K562 (cell line): ENCODE measurements around the gene CHCT1.
"Not testable (repeated sequence)": the region's sequence is repeated elsewhere in the genome, so short reads cannot be mapped to it uniquely, and the experiment has no call there.

Source experiments
- ARNT ChIP-seq, 2 experiments: fragments of 450-650 bp; IDR thresholded peaks; 2 replicates each; pipeline ENCODE4 v1.6.1; 2016; ENCODE audit warnings: mild to moderate bottlenecking in 1 of 2
- ATF2 ChIP-seq: sonication (generic); formaldehyde crosslinking; IDR thresholded peaks from 2 replicates; pipeline ENCODE4 v1.8.1; 2022; ENCODE audit warnings: missing genetic modification reagents
- BCOR ChIP-seq: fragments of 450-650 bp; IDR thresholded peaks from 2 replicates; pipeline ENCODE4 v1.6.1; 2016
- CEBPB ChIP-seq: fragments of 450-650 bp; IDR thresholded peaks from 2 replicates; pipeline ENCODE4 v1.6.1; 2016; ENCODE audit warnings: missing genetic modification characterization, missing compliant biosample characterization
- CTCF ChIP-seq, 3 experiments: IDR thresholded peaks in 2 of 3; conservative IDR thresholded peaks in 1 of 3; 2 replicates each; pipeline ENCODE4 v1.5.1; 2011 to 2012; ENCODE audit warnings: low read length in 3 of 3, mild to moderate bottlenecking in 3 of 3, control low read depth in 2 of 3, improper control_type of control experiment in 1 of 3, inconsistent platforms in 1 of 3, low read depth in 1 of 3, mixed read lengths in 1 of 3, moderate library complexity in 1 of 3; ENCODE audit not compliant: insufficient read depth in 2 of 3
- IRF2 ChIP-seq: sonication (generic); formaldehyde crosslinking; IDR thresholded peaks from 2 replicates; pipeline ENCODE4 v1.8.1; 2022; ENCODE audit warnings: mild to moderate bottlenecking, missing genetic modification reagents
- SETDB1 ChIP-seq: IDR thresholded peaks from one replicate; pipeline ENCODE4 v1.6.1; 2012; ENCODE audit warnings: low read length, control low read depth, inconsistent platforms
- USF2 ChIP-seq: sonication (generic); formaldehyde crosslinking; IDR thresholded peaks from 2 replicates; pipeline ENCODE4 v1.5.0; 2020; ENCODE audit warnings: missing genetic modification reagents

- not testable (repeated sequence) for TF ChIP-seq CEBPB (tag); ATF2 (CRISPR knock-in tag); BCOR; ARNT (IDR thresholded peaks at IDR 0.05); IRF2 (CRISPR knock-in tag); SETDB1; USF2 (CRISPR knock-in tag); CTCF (IDR thresholded peaks at IDR 0.05 in 2 of 3, conservative IDR thresholded peaks at IDR 0.05 in 1 of 3; ENCODE audit: insufficient read depth in 2 of 3, low read depth in 1 of 3, low read length in 3 of 3)
These were observed 6.2 kb downstream of the CHCT1 start for GRCh38 chr17:60428491-60428890.
